ENCODE data around the gene BOC. TPM values are rescaled to one million over a fixed set of nuclear protein-coding genes. Genes with fewer than 3 reads are reported as not detected.
"Not testable (repeated sequence)": the region's sequence is repeated elsewhere in the genome, so short reads cannot be mapped to it uniquely, and the experiment has no call there.

Gene BOC
- under 0.01 and 0.09 TPM in 2 replicates for total RNA-seq

GRCh38 chr3:113211330-113212149, at the start of gene BOC:
BOC (plus strand) TSS chr3:113211557; CDS start chr3:113249803, 38,246 bp downstream.
- peak; percentile 22 for DNase-seq

GRCh38 chr3:113161661-113162060, 49.7 kb upstream of the BOC start:
- DNase-seq: no peak

- DNase-seq: no peak
Observed at GRCh38 chr3:113163152-113163551, 48.2 kb upstream of the BOC start.

- no peak for DNase-seq
Observed at GRCh38 chr3:113165841-113166240, 45.5 kb upstream of the BOC start.

GRCh38 chr3:113166357-113166718, 45.0 kb upstream of the BOC start:
- DNase-seq: no peak

- no peak for DNase-seq
Observed at GRCh38 chr3:113166719-113167492, 44.5 kb upstream of the BOC start.

GRCh38 chr3:113167825-113168801, 43.2 kb upstream of the BOC start:
- no peak for DNase-seq

GRCh38 chr3:113169891-113170452, 41.4 kb upstream of the BOC start:
- DNase-seq: no peak

- no peak for DNase-seq
Observed at GRCh38 chr3:113170771-113171170, 40.6 kb upstream of the BOC start.

- not testable (repeated sequence) for DNase-seq
Observed at GRCh38 chr3:113171675-113172300, 39.6 kb upstream of the BOC start.

- DNase-seq: no peak
Observed at GRCh38 chr3:113173102-113173501, 38.3 kb upstream of the BOC start.

GRCh38 chr3:113174304-113174703, 37.1 kb upstream of the BOC start:
- DNase-seq: no peak

GRCh38 chr3:113174801-113175485, 36.4 kb upstream of the BOC start:
- DNase-seq: no peak

GRCh38 chr3:113177526-113177925, 33.8 kb upstream of the BOC start:
- DNase-seq: no peak

GRCh38 chr3:113179235-113179824, 32.0 kb upstream of the BOC start:
- no peak for DNase-seq

- peak; percentile 23 for DNase-seq
Observed at GRCh38 chr3:113183748-113184661, 27.4 kb upstream of the BOC start.

GRCh38 chr3:113185194-113185835, 26.0 kb upstream of the BOC start:
- DNase-seq: no peak

- DNase-seq: no peak
Observed at GRCh38 chr3:113186566-113186965, 24.8 kb upstream of the BOC start.

- DNase-seq: no peak
Observed at GRCh38 chr3:113193288-113193687, 18.1 kb upstream of the BOC start.
